IMR-90 (cell line): Measurements from ENCODE around the gene GSG1L. TPM values are rescaled to one million over a fixed set of nuclear protein-coding genes. Genes with fewer than 3 reads are reported as not detected.

Experiments
- ATAC-seq: fragments of 200-7000 bp; cut with Tn5 transposase; 2 replicates; pipeline ENCODE4 v1.9.1; 2020; ENCODE audit warnings: low read depth, mild to moderate bottlenecking, moderate library complexity
- BruUV-seq: library from RNA; stranded (reverse); fragments of 400-500 nt; replicated peaks from 2 replicates; lab custom pipeline; 2021; lab: Mats Ljungman, UMichigan
- CTCF ChIA-PET: fragments of 300-600 bp; formaldehyde crosslinking; extraction: SDS; loops from one replicate; lab custom pipeline; 2021; ENCODE audit warnings: antibody characterized with exemption; lab: Yijun Ruan, JAX
- POLR2A ChIA-PET: fragments of 300-600 bp; sonication (Branson Sonifier 250); formaldehyde crosslinking; loops from one replicate; lab custom pipeline; 2022; ENCODE audit warnings: antibody characterized with exemption; ENCODE audit not compliant: unreplicated experiment; lab: Charles Lee
- DNase-seq: peaks from one replicate; pipeline ENCODE4 v3.0.0; 2013
- H2AFZ ChIP-seq: replicated peaks from 2 replicates; pipeline ENCODE3; 2013; ENCODE audit warnings: low read length, mild to moderate bottlenecking; ENCODE audit not compliant: poor library complexity
- H2AK5ac ChIP-seq: 2 replicates; pipeline ENCODE4 v1.6.1; 2013; ENCODE audit warnings: low read depth, low read length, inconsistent platforms
- H2AK9ac ChIP-seq: replicated peaks from 2 replicates; pipeline ENCODE3; 2013; ENCODE audit warnings: mild to moderate bottlenecking, low read depth, low read length, moderate library complexity; ENCODE audit not compliant: poor library complexity
- H2BK120ac ChIP-seq: 2 replicates; pipeline ENCODE4 v1.6.1; 2013; ENCODE audit warnings: low read depth, low read length, inconsistent platforms
- H2BK15ac ChIP-seq: 3 replicates; pipeline ENCODE4 v1.6.1; 2013; ENCODE audit warnings: low read depth, low read length, inconsistent platforms
- H2BK20ac ChIP-seq: 2 replicates; pipeline ENCODE4 v1.6.1; 2013; ENCODE audit warnings: low read depth, mild to moderate bottlenecking, inconsistent platforms, low read length, moderate library complexity
- H2BK5ac ChIP-seq: 2 replicates; pipeline ENCODE4 v1.6.1; 2013; ENCODE audit warnings: mild to moderate bottlenecking, low read depth, low read length, inconsistent platforms; ENCODE audit not compliant: poor library complexity, severe bottlenecking
- H3K14ac ChIP-seq: replicated peaks from 2 replicates; pipeline ENCODE4 v1.6.1; 2013; ENCODE audit warnings: low read depth, low read length, inconsistent platforms
- H3K18ac ChIP-seq: 2 replicates; pipeline ENCODE4 v1.6.1; 2013; ENCODE audit warnings: low read depth, low read length, control low read depth
- H3K23ac ChIP-seq: 2 replicates; pipeline ENCODE4 v1.6.1; 2013; ENCODE audit warnings: low read depth, low read length, inconsistent platforms
- H3K27ac ChIP-seq: 2 replicates; pipeline ENCODE4 v1.5.1; 2013; ENCODE audit warnings: mild to moderate bottlenecking, control low read depth, low read length; ENCODE audit not compliant: insufficient read depth
- H3K27me3 ChIP-seq: 2 replicates; pipeline ENCODE4 v1.6.1; 2013; ENCODE audit warnings: low read length; ENCODE audit not compliant: control insufficient read depth, insufficient read depth
- H3K36me3 ChIP-seq: 2 replicates; pipeline ENCODE4 v1.6.1; 2013; ENCODE audit warnings: low read length, mixed read lengths; ENCODE audit not compliant: control insufficient read depth, insufficient read depth
- H3K4ac ChIP-seq: 2 replicates; pipeline ENCODE4 v1.6.1; 2013; ENCODE audit warnings: low read depth, low read length, inconsistent platforms
- H3K4me1 ChIP-seq: 2 replicates; pipeline ENCODE4 v1.6.1; 2013; ENCODE audit warnings: low read length, mixed read lengths; ENCODE audit not compliant: control insufficient read depth, insufficient read depth
- H3K4me2 ChIP-seq: 2 replicates; pipeline ENCODE4 v1.6.1; 2013; ENCODE audit warnings: low read depth, mild to moderate bottlenecking, control low read depth, low read length, moderate library complexity
- H3K4me3 ChIP-seq: 2 replicates; pipeline ENCODE4 v1.5.1; 2013; ENCODE audit warnings: low read depth, mild to moderate bottlenecking, control low read depth, low read length, moderate library complexity; ENCODE audit not compliant: insufficient read depth
- H3K56ac ChIP-seq: 2 replicates; pipeline ENCODE4 v1.6.1; 2013; ENCODE audit warnings: low read length, inconsistent platforms; ENCODE audit not compliant: insufficient read depth; ENCODE audit errors: extremely low read depth
- H3K79me1 ChIP-seq, 2 experiments: 2 replicates each; pipeline ENCODE4 v1.6.1; 2013; ENCODE audit warnings: low read length in 2 of 2, inconsistent platforms in 1 of 2, low read depth in 1 of 2
- H3K9ac ChIP-seq: 2 replicates; pipeline ENCODE4 v1.6.1; 2013; ENCODE audit warnings: low read depth, low read length, control low read depth
- H3K9me1 ChIP-seq: 2 replicates; pipeline ENCODE4 v1.6.1; 2013; ENCODE audit warnings: low read length, inconsistent platforms; ENCODE audit not compliant: insufficient read depth
- H3K9me3 ChIP-seq: 2 replicates; pipeline ENCODE4 v1.6.1; 2013; ENCODE audit warnings: low read length; ENCODE audit not compliant: control insufficient read depth, insufficient read depth
- H4K20me1 ChIP-seq: 2 replicates; pipeline ENCODE4 v1.6.1; 2013; ENCODE audit warnings: low read length, inconsistent platforms; ENCODE audit not compliant: insufficient read depth
- H4K5ac ChIP-seq: 2 replicates; pipeline ENCODE4 v1.6.1; 2013; ENCODE audit warnings: mild to moderate bottlenecking, low read depth, low read length, control low read depth
- H4K8ac ChIP-seq, 2 experiments: 2 replicates each; pipeline ENCODE4 v1.6.1; 2013; ENCODE audit warnings: low read depth in 2 of 2, low read length in 2 of 2, control low read depth in 1 of 2, inconsistent platforms in 1 of 2
- H4K91ac ChIP-seq: 2 replicates; pipeline ENCODE4 v1.6.1; 2013; ENCODE audit warnings: low read depth, low read length, inconsistent platforms; ENCODE audit not compliant: insufficient read depth
- FOS ChIP-seq: fragments of 150-350 bp; IDR thresholded peaks from 2 replicates; pipeline ENCODE4 v1.6.1; 2016; ENCODE audit warnings: low read depth, low read length
- NFE2L2 ChIP-seq: fragments of 150-350 bp; IDR thresholded peaks from 2 replicates; pipeline ENCODE4 v1.6.1; 2016; ENCODE audit warnings: low read depth, mild to moderate bottlenecking, low read length
- POLR2A ChIP-seq: IDR thresholded peaks from 2 replicates; pipeline ENCODE4 v1.6.1; 2012; ENCODE audit warnings: mild to moderate bottlenecking, low read depth, low read length
- RCOR1 ChIP-seq: IDR thresholded peaks from 2 replicates; pipeline ENCODE4 v1.6.1; 2012; ENCODE audit warnings: mild to moderate bottlenecking, low read length, improper control_type of control experiment; ENCODE audit not compliant: insufficient replicate concordance
- WGBS, 2 experiments: methylation state at CpG; one replicate each; pipeline versions ENCODE4 v1.1.5 to v1.1.7; 2013; ENCODE audit warnings: missing lambda C conversion rate in 2 of 2; ENCODE audit not compliant: insufficient read length in 1 of 2; ENCODE audit errors: extremely low coverage in 2 of 2; 5-methylcytosine and 5-hydroxymethylcytosine counted together
- dilution Hi-C: fragments of 300-500 bp; cut with HindIII; formaldehyde crosslinking; loops from one replicate; pipeline ENCODE4 v1.14.3; 2018; ENCODE audit warnings: low sequenced_read_pairs; ENCODE audit not compliant: unreplicated experiment
- in situ Hi-C: fragments of 300-500 bp; cut with MboI; formaldehyde crosslinking; loops from 3 replicates; pipeline ENCODE4 v1.14.3; 2019; ENCODE audit warnings: low sequenced_read_pairs, inconsistent platforms, mixed read lengths
- intact Hi-C: fragments of 100-400 bp; cut with micrococcal nuclease; formaldehyde crosslinking; loops from 2 replicates; pipeline ENCODE4 v1.10.0; 2022
- polyA plus RNA-seq, 3 experiments: library from polyadenylated mRNA; depleted of rRNA; stranded (reverse); fragments of >200 nt; gene quantifications; 2 replicates each; pipeline ENCODE4 v1.2.3, GENCODE V29; 2012; ENCODE audit warnings: low replicate concordance in 1 of 3
- total RNA-seq: library from RNA; depleted of rRNA; stranded (reverse); fragments of >200 nt; gene quantifications from 2 replicates; pipeline ENCODE4 v1.2.3, GENCODE V29; 2012

The GSG1L gene
- total and polyA plus RNA-seq, 2 of the 4 experiments (the other 2 are of a cell fraction), result not detected

- POLR2A ChIA-PET, result no interaction called here
- no TSS peak for BruUV-seq
Observed at GRCh38 chr16:27923751-27924150, 139.8 kb downstream of the GSG1L start.

More at GRCh38 chr16:27923751-27924150, 139.8 kb downstream of the GSG1L start:
- H3K4me1 ChIP-seq, result no peaks in the 10 kb centered on the region
- H3K9me1 ChIP-seq, result no peaks in the 10 kb centered on the region
- H3K4ac ChIP-seq, result no peak overlapping the region
- CTCF ChIA-PET, result no interaction called here
- H3K9ac ChIP-seq, result no peak overlapping the region
- WGBS, 2 experiments, result no CpG with 5 or more reads among the region's 1 CpG
- H3K27me3 ChIP-seq, result peaks cover 2% of the 10 kb centered on the region; the same call in 1 of the 2 replicates
- no peak overlapping the region for H4K91ac ChIP-seq
- no peaks in the 10 kb centered on the region for H3K9me3 ChIP-seq
- TF ChIP-seq RCOR1 (no peak), POLR2A (no peak), FOS (no peak), NFE2L2 (no peak)
- H3K4me2 ChIP-seq, result no peak overlapping the region
- H3K14ac ChIP-seq, result no peak overlapping the region
- no peak overlapping the region for H4K5ac ChIP-seq
- H2AK9ac ChIP-seq, result no peak overlapping the region
- no peak overlapping the region for H3K4me3 ChIP-seq
- H4K8ac ChIP-seq, result no peak overlapping the region
- in situ Hi-C loops (no loop called here), intact Hi-C loops (no loop called here), dilution Hi-C loops (no loop called here)
- H3K79me1 ChIP-seq, result no peaks in the 10 kb centered on the region
- H4K20me1 ChIP-seq, result no peaks in the 10 kb centered on the region
- ATAC-seq (no peak), DNase-seq (no peak)
- no peak overlapping the region for H2BK5ac ChIP-seq
- no peak overlapping the region for H2BK120ac ChIP-seq
- no peak overlapping the region for H3K56ac ChIP-seq
- H2BK20ac ChIP-seq, result no peak overlapping the region
- H2AFZ ChIP-seq, result no peak overlapping the region
- no peak overlapping the region for H3K18ac ChIP-seq
- no peak overlapping the region for H3K27ac ChIP-seq
- H3K36me3 ChIP-seq, result no peaks in the 10 kb centered on the region
- no peak overlapping the region for H2BK15ac ChIP-seq
- H2AK5ac ChIP-seq, result no peak overlapping the region
- H3K23ac ChIP-seq, result no peak overlapping the region
